Duodenal mucosa (tissue), 2 donors: ENCODE measurements around the gene RASSF7.

Experiments used
- H3K27ac ChIP-seq: one replicate; pipeline ENCODE4 v1.7.0; 2013; ENCODE audit warnings: low read depth, low read length
- H3K27me3 ChIP-seq, 2 donors: one replicate each; pipeline ENCODE4 v1.7.0; 2013; ENCODE audit warnings: low read length in 2 of 2, control low read depth in 1 of 2; ENCODE audit not compliant: insufficient read depth in 2 of 2, control insufficient read depth in 1 of 2
- H3K36me3 ChIP-seq, 2 donors: one replicate each; pipeline ENCODE4 v1.7.0; 2013; ENCODE audit warnings: low read length in 2 of 2, control low read depth in 1 of 2; ENCODE audit not compliant: insufficient read depth in 2 of 2, control insufficient read depth in 1 of 2
- H3K4me1 ChIP-seq, 2 donors: one replicate each; pipeline ENCODE4 v1.7.0; 2013; ENCODE audit warnings: low read length in 2 of 2, control low read depth in 1 of 2; ENCODE audit not compliant: insufficient read depth in 2 of 2, control insufficient read depth in 1 of 2
- H3K4me3 ChIP-seq, 2 donors: one replicate each; pipeline ENCODE4 v1.7.0; 2013; ENCODE audit warnings: low read length in 2 of 2, low read depth in 1 of 2
- H3K9ac ChIP-seq, 2 donors: one replicate each; pipeline ENCODE4 v1.7.0; 2013; ENCODE audit warnings: low read length in 2 of 2, low read depth in 1 of 2
- H3K9me3 ChIP-seq, 2 donors: one replicate each; pipeline ENCODE4 v1.7.0; 2013; ENCODE audit warnings: low read length in 2 of 2, control low read depth in 1 of 2; ENCODE audit not compliant: control insufficient read depth in 1 of 2

RASSF7 gene

DNA sequence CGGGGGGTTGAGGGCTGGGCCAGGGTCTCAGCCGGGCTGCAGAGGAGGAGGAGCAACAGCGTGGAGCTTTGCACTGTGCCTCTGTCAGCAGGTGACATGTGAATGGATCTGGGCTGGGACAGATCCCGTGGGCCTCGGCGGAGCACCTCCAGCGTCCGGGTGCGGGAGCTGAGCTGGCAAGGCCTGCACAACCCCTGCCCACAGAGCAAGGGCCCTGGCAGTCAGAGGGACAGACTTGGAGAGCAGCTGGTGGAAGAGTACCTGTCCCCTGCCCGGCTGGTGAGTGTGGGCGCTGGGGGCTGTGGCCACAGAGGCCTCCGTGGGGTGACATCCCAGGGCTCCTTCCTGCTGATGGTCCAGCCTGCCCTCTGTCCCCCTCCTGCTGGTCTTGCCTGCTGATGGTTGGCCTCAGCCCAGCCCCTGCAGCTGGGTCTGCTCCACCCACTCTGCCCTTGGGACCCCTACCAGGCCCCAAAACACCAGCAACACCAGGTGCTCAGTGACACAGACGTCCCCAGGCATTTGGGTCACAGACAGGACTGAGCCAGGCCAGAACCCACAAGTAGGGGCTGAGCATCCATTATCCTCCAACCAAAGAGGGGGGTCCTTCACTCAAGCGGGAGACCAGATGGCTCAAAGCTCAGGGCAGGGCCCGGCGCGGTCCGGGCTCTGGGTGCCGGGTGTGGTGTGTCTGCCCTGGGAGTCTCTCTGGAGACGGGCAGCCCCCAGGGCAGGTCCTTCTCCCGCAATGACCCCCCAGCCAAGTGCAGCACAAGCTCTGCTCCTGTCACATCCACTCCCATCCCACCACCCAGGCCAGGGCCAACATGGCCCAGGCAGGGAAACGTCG, 20.0 kb upstream of the RASSF7 start:
- Histone ChIP-seq H3K27ac (no peak overlapping the region), H3K36me3 (no peaks in the 10 kb centered on the region), H3K4me3 (no peak overlapping the region), H3K27me3 (no peaks in the 10 kb centered on the region), H3K4me1 (peaks cover 11 to 31% of the 10 kb centered on the region in 2 donors), H3K9ac (no peak overlapping the region), H3K9me3 (no peaks in the 10 kb centered on the region)

DNA sequence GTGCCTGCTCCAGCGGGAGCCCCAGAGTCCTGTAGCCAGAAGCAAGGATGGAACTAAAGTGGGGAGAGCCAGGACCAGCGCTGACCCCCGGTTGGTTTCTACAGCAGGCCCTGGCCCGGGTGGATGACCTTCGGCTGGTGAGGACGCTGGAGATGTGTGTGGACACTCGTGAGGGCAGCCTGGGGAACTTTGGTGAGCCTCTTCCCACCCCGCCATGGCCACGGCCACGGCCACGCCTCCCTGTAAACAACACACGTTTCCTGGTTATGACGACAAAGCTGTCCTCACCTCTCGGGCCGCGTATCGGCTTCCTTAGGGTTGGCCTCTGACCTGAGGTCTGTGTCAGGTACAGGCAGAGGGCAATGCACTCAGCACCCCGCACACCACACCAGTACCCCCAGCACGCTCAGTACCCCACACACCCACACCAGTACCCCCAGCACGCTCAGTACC, 19.3 kb upstream of the RASSF7 start:
- no peak overlapping the region for H3K27ac ChIP-seq

DNA sequence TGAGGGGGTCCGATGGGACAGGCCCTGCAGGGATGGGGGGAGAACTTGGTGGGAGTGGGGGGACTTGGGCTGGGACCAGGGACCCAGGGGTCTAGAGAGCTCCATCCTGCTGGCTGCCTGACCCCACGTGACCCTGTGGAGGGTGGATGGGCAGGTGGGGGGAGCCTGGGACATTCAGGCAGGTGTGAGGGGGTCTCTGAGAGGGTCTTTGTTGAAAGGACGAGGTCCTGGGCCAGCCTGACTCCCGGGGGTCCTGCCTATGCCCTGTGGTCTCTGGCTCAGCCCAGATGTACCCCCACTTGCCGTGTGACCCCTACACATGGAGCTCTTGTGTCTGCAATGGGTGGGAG, 16.0 kb upstream of the RASSF7 start:
- Histone ChIP-seq H3K4me1 (peaks cover 4 to 6% of the 10 kb centered on the region in 2 donors), H3K9ac (no peak overlapping the region), H3K27ac (no peak overlapping the region), H3K27me3 (no peaks in the 10 kb centered on the region), H3K36me3 (no peaks in the 10 kb centered on the region), H3K4me3 (no peak overlapping the region), H3K9me3 (no peaks in the 10 kb centered on the region)

More for the DNA sequence above, 19.3 kb upstream of the RASSF7 start:
- Histone ChIP-seq H3K9ac (no peak overlapping the region), H3K9me3 (no peaks in the 10 kb centered on the region), H3K36me3 (no peaks in the 10 kb centered on the region), H3K4me3 (no peak overlapping the region), H3K4me1 (peaks cover 11 to 26% of the 10 kb centered on the region in 2 donors), H3K27me3 (no peaks in the 10 kb centered on the region)

DNA sequence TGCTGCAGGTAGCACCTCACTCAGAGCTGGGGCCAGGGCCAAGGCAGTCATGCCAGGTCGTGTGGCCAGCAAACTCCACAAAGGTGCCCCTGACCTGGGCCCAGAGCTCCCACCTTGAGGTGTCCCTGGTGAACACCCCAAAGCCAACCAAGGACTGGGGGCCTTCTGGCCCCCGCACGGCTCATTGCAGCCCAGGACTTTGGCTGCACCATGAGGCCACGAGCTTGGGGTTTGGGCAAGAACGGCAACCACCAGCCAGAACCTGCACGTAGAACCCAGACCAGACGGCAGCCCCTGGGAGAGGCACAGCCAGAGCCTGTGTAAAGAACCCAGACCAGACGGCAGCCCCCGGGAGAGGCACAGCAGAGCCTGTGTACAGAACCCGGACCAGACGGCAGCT, 15.6 kb upstream of the RASSF7 start:
- H3K9me3 ChIP-seq: no peaks in the 10 kb centered on the region
- H3K9ac ChIP-seq: no peak overlapping the region
- H3K27ac ChIP-seq: no peak overlapping the region
- H3K27me3 ChIP-seq: no peaks in the 10 kb centered on the region
- H3K36me3 ChIP-seq: no peaks in the 10 kb centered on the region
- peaks cover 4 to 6% of the 10 kb centered on the region in 2 donors for H3K4me1 ChIP-seq
- no peak overlapping the region for H3K4me3 ChIP-seq

DNA sequence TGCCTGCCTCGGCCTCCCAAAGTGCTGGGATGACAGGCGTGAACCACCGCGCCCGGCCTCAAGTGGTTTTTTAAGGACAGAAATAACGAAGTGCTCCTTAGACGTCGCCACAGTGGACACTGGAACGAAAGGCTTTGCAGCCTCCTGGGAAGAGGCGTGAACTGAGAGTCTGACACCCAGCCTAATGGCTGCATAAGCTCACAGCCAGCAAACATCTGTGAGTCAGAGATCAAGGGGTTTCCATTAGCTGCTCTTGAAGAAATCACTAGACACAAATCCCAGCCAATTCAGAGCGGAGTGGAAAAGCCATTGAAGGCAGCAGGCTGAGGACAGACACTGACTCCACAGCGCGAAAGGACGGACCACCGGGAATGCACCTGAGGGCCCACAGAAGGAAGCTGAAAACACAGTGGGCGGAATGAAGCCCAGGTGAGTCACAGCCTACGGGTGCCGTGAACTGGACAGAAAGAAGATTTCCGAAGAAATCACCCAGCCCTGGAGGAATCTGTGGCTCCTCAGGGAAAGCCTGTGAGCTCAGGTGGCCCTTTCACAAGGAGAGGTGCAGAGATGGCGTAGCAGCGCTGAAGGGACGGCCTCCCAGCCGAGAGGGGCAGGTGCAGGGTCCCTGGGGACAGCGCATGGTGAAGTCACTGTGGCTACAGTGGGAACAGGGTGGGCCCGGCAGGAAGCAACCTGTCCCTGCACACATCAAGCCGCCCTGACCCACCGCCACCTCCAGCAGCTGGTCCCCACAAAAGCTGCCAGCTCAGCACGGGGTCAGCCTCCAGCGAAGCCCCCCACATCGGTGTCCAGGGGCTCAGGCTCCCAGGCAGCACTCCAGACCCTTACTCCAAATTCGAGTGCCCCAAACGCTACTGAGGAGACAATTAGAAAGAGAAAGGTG, 11.8 kb upstream of the RASSF7 start:
- Histone ChIP-seq H3K4me1 (peaks cover 4 to 6% of the 10 kb centered on the region in 2 donors), H3K27me3 (peaks cover 0 to 7% of the 10 kb centered on the region in 2 donors), H3K4me3 (no peak overlapping the region), H3K36me3 (no peaks in the 10 kb centered on the region), H3K9ac (no peak overlapping the region), H3K27ac (no peak overlapping the region), H3K9me3 (no peaks in the 10 kb centered on the region)

DNA sequence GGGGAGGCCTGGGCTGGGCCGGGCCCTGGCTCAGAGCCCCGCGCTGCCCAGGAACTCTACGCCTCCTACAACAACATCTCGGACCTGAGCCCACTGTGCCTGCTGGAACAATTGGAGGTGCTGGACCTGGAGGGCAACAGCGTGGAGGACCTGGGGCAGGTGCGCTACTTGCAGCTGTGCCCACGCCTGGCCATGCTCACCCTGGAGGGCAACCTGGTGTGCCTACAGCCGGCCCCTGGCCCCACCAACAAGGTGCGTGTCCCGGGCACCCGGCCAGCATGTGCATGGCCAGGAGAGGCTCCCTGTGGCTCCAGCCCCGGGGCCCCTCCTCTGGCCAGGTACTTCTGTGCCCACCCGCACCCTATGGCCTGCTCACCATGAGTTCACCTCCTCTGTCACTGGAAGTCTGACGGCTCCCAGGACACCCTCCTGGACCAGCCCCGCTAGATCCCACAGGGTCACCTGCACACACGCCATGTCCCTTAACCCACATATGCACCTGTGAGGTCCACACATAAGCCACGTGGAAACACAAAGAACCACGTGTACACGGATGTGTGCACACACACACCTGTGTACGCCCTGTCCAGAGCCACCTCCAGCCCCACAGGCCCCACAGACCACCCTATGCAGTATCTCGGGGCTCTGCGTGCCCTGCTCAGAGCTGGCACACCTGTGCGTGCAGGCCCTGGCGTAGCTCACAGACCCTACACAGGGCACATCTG, 10.6 kb upstream of the RASSF7 start:
- H3K9ac ChIP-seq: no peak overlapping the region
- peaks cover 0 to 7% of the 10 kb centered on the region in 2 donors for H3K27me3 ChIP-seq
- H3K36me3 ChIP-seq: no peaks in the 10 kb centered on the region
- H3K27ac ChIP-seq: no peak overlapping the region
- peaks cover 0 to 8% of the 10 kb centered on the region in 2 donors for H3K4me1 ChIP-seq
- no peak overlapping the region for H3K4me3 ChIP-seq
- no peaks in the 10 kb centered on the region for H3K9me3 ChIP-seq

DNA sequence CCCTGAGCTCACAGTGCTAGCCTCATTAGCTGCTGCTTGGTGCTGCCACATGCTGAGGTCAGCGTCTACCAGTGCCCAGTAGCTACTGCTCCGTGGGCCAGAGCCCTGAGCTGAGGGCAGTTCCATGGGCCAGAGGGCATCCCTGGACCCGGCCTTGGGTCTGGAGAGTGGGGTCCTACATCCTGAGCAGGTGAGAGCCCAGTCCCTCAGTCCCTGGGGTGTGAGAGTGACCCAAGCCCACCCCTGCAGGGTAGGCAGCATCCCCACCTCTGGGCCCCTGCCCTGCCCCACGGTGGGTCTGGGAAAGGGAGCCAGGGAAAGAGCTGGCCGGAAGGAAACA, 10.1 kb upstream of the RASSF7 start:
- H3K9ac ChIP-seq: no peak overlapping the region
- no peaks in the 10 kb centered on the region for H3K36me3 ChIP-seq
- H3K4me1 ChIP-seq: peaks cover 0 to 8% of the 10 kb centered on the region in 2 donors
- H3K9me3 ChIP-seq: no peaks in the 10 kb centered on the region
- no peak overlapping the region for H3K4me3 ChIP-seq
- H3K27me3 ChIP-seq: peaks cover 0 to 7% of the 10 kb centered on the region in 2 donors
- H3K27ac ChIP-seq: no peak overlapping the region

DNA sequence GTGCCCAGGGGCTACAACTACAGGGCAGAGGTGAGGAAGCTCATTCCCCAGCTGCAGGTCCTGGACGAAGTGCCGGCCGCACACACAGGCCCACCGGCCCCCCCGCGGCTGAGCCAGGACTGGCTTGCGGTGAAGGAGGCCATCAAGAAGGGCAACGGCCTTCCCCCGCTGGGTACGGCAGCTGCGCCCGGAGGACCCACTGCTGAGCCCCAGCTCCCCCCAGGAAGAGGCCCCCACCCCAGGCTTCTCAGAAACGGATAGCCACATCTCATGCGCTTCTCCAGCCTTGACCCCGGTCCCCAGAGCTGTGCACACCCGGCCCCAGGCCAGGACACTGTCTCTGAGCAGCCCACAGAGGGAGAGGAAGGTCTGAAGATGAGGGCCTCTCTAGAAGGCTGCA, 9.6 kb upstream of the RASSF7 start:
- H3K4me3 ChIP-seq: no peak overlapping the region
- H3K36me3 ChIP-seq: no peaks in the 10 kb centered on the region
- peaks cover 0 to 8% of the 10 kb centered on the region in 2 donors for H3K4me1 ChIP-seq
- H3K9me3 ChIP-seq: no peaks in the 10 kb centered on the region
- peaks cover 0 to 7% of the 10 kb centered on the region in 2 donors for H3K27me3 ChIP-seq
- H3K27ac ChIP-seq: no peak overlapping the region
- H3K9ac ChIP-seq: no peak overlapping the region

DNA sequence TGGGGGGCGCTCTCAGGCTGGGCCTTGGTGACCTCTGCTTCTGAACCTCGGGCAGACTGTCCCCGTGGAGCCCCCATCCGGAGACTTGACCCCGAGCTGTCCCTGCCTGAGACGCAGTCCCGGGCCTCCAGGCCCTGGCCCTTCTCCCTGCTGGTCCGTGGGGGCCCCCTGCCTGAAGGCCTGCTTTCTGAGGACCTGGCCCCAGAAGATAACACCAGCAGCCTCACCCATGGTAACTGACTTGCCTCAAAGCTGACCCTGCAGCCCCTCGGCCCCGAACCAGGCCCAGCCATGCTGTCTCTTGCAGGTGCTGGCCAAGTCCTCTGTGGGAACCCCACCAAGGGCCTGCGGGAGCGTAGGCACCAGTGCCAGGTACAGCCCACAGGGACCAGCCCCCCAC, 9.2 kb upstream of the RASSF7 start:
- H3K27me3 ChIP-seq: peaks cover 4 to 7% of the 10 kb centered on the region in 2 donors
- H3K36me3 ChIP-seq: no peaks in the 10 kb centered on the region
- no peaks in the 10 kb centered on the region for H3K9me3 ChIP-seq
- no peak overlapping the region for H3K27ac ChIP-seq
- H3K4me1 ChIP-seq: peaks cover 0 to 8% of the 10 kb centered on the region in 2 donors
- H3K9ac ChIP-seq: no peak overlapping the region
- H3K4me3 ChIP-seq: no peak overlapping the region
